Naive thymus-derived CD4-positive, alpha-beta T cell (primary cell): ENCODE data around the gene LCN1. TPM values are rescaled to one million over a fixed set of nuclear protein-coding genes. Genes with fewer than 3 reads are reported as not detected.

Experiments
- ATAC-seq: fragments of 150-1000 bp; cut with Tn5 transposase; 2 replicates; pipeline ENCODE4 v1.10.0; 2021; ENCODE audit warnings: mild to moderate bottlenecking, moderate library complexity
- CTCF ChIA-PET: fragments of 350-600 bp; sonication (Branson Sonifier 250); formaldehyde crosslinking; loops from one replicate; lab custom pipeline; 2021; ENCODE audit warnings: antibody characterized with exemption; lab: Charles Lee
- POLR2A ChIA-PET: fragments of 350-600 bp; sonication (Branson Sonifier 250); formaldehyde crosslinking; loops from one replicate; lab custom pipeline; 2021; ENCODE audit warnings: antibody characterized with exemption, inconsistent platforms; lab: Charles Lee
- DNase-seq, 9 donors: peaks; one replicate each; pipeline versions ENCODE4 v3.0.0 to v3.0.0-alpha.2; 2020 to 2022; ENCODE audit warnings: mixed read lengths in 1 of 9
- H3K27ac ChIP-seq: one replicate; pipeline ENCODE4 v1.7.0; 2013; ENCODE audit warnings: mild to moderate bottlenecking, low read depth, low read length, moderate library complexity
- H3K27me3 ChIP-seq, 2 donors: one replicate each; pipeline ENCODE4 v1.7.0; 2013; ENCODE audit warnings: low read length in 2 of 2, mild to moderate bottlenecking in 2 of 2, moderate library complexity in 2 of 2; ENCODE audit not compliant: control insufficient read depth in 2 of 2, insufficient read depth in 2 of 2
- H3K36me3 ChIP-seq, 3 experiments: 1 replicate in 2 of 3; 2 replicates in 1 of 3; pipeline ENCODE4 v1.7.0; 2013; ENCODE audit warnings: low read length in 3 of 3, mild to moderate bottlenecking in 3 of 3, moderate library complexity in 1 of 3; ENCODE audit not compliant: insufficient read depth in 3 of 3, control insufficient read depth in 2 of 3
- H3K4me1 ChIP-seq, 2 donors: one replicate each; pipeline ENCODE4 v1.7.0; 2013; ENCODE audit warnings: low read length in 2 of 2, mild to moderate bottlenecking in 2 of 2, moderate library complexity in 1 of 2; ENCODE audit not compliant: control insufficient read depth in 2 of 2, insufficient read depth in 2 of 2
- H3K4me3 ChIP-seq: 2 replicates; pipeline ENCODE4 v1.7.0; 2013; ENCODE audit warnings: mild to moderate bottlenecking, low read length
- H3K9me3 ChIP-seq, 3 experiments: 1 replicate in 2 of 3; 2 replicates in 1 of 3; pipeline ENCODE4 v1.7.0; 2013; ENCODE audit warnings: low read length in 3 of 3; ENCODE audit not compliant: control insufficient read depth in 2 of 3
- H3K27ac Mint-ChIP-seq, 9 donors: one replicate each; pipeline ENCODE4 v1.8.0; 2020 to 2022; ENCODE audit warnings: mixed read lengths in 9 of 9, mild to moderate bottlenecking in 8 of 9, moderate library complexity in 5 of 9, inconsistent platforms in 2 of 9
- H3K27me3 Mint-ChIP-seq, 5 donors: one replicate each; pipeline ENCODE4 v1.8.0; 2021 to 2022; ENCODE audit warnings: mixed read lengths in 5 of 5, mild to moderate bottlenecking in 1 of 5
- H3K36me3 Mint-ChIP-seq, 5 donors: one replicate each; pipeline ENCODE4 v1.8.0; 2020 to 2022; ENCODE audit warnings: mixed read lengths in 5 of 5, mild to moderate bottlenecking in 3 of 5, inconsistent platforms in 1 of 5
- H3K4me1 Mint-ChIP-seq, 7 donors: one replicate each; pipeline ENCODE4 v1.8.0; 2020 to 2022; ENCODE audit warnings: mixed read lengths in 7 of 7, mild to moderate bottlenecking in 3 of 7, inconsistent platforms in 1 of 7
- H3K4me3 Mint-ChIP-seq, 10 donors: one replicate each; pipeline ENCODE4 v1.8.0; 2020 to 2022; ENCODE audit warnings: mild to moderate bottlenecking in 10 of 10, mixed read lengths in 10 of 10, moderate library complexity in 6 of 10, inconsistent platforms in 2 of 10
- H3K9me3 Mint-ChIP-seq, 11 donors: one replicate each; pipeline ENCODE4 v1.8.0; 2020 to 2022; ENCODE audit warnings: mixed read lengths in 11 of 11, mild to moderate bottlenecking in 4 of 11, inconsistent platforms in 1 of 11, moderate library complexity in 1 of 11
- intact Hi-C, 2 donors: fragments of 100-400 bp; cut with micrococcal nuclease; formaldehyde crosslinking; loops; one replicate each; pipeline ENCODE4 v1.15.1; 2023
- polyA plus RNA-seq, 2 donors: library from polyadenylated mRNA; unstranded; fragments of 300-500 nt; fragmentation: Illumina TruSeq; gene quantifications; one replicate each; pipeline ENCODE4 v1.2.3, GENCODE V29; 2021
- total RNA-seq, 6 experiments: library from RNA in 5 of 6; stranded (reverse) in 5 of 6; gene quantifications; 1 replicate in 5 of 6; 2 replicates in 1 of 6; pipeline ENCODE4 v1.2.3 and lab custom pipeline; 2021 to 2026

Gene LCN1
- total and polyA plus RNA-seq, 7 experiments from 2014 or later: not detected

- Mint-ChIP-seq H3K36me3 (no peaks in the 10 kb centered on the region), H3K4me3 (no peak overlapping the region), H3K4me1 (no peaks in the 10 kb centered on the region), H3K9me3 (peaks cover 0 to 12% (median 6%) of the 10 kb centered on the region in 11 donors), H3K27ac (no peak overlapping the region), H3K27me3 (peaks cover 2 to 14% (median 11%) of the 10 kb centered on the region in 5 donors)
- Histone ChIP-seq H3K4me3 (no peak overlapping the region), H3K27me3 (no peaks in the 10 kb centered on the region), H3K27ac (no peak overlapping the region), H3K9me3 (peaks cover 0 to 4% (median 0%) of the 10 kb centered on the region in 3 experiments), H3K36me3 (no peaks in the 10 kb centered on the region), H3K4me1 (no peaks in the 10 kb centered on the region)
- CTCF ChIA-PET: no interaction called here
- DNase-seq: no peak
- intact Hi-C loops: no loop called here
- POLR2A ChIA-PET: no interaction called here
- ATAC-seq: no peak
Measured at GRCh38 chr9:135570456-135570855, 49.2 kb downstream of the LCN1 start.

- intact Hi-C loops: no loop called here
- Mint-ChIP-seq H3K36me3 (no peaks in the 10 kb centered on the region), H3K27me3 (peaks cover 2 to 7% (median 6%) of the 10 kb centered on the region in 5 donors), H3K27ac (no peak overlapping the region), H3K9me3 (peaks cover 0 to 12% (median 6%) of the 10 kb centered on the region in 11 donors), H3K4me3 (no peak overlapping the region), H3K4me1 (no peaks in the 10 kb centered on the region)
- Histone ChIP-seq H3K4me1 (no peaks in the 10 kb centered on the region), H3K27ac (no peak overlapping the region), H3K4me3 (no peak overlapping the region), H3K27me3 (no peaks in the 10 kb centered on the region), H3K9me3 (peaks cover 0 to 4% (median 0%) of the 10 kb centered on the region in 3 experiments), H3K36me3 (no peaks in the 10 kb centered on the region)
- CTCF ChIA-PET: no interaction called here
- ATAC-seq: no peak
- DNase-seq: no peak
- POLR2A ChIA-PET: no interaction called here
Measured at GRCh38 chr9:135572233-135572632, 51.0 kb downstream of the LCN1 start.

GRCh38 chr9:135573124-135573523 lies 51.9 kb downstream of the LCN1 start:
- ChIA-PET POLR2A (no interaction called here), CTCF (no interaction called here)
- peaks cover 0 to 12% (median 6%) of the 10 kb centered on the region in 11 donors for H3K9me3 Mint-ChIP-seq
- H3K36me3 Mint-ChIP-seq: no peaks in the 10 kb centered on the region
- H3K27ac Mint-ChIP-seq: no peak overlapping the region
- no peak for ATAC-seq
- H3K4me3 ChIP-seq: no peak overlapping the region
- H3K27me3 Mint-ChIP-seq: peaks cover 2 to 7% (median 6%) of the 10 kb centered on the region in 5 donors
- peaks cover 0 to 4% (median 0%) of the 10 kb centered on the region in 3 experiments for H3K9me3 ChIP-seq
- intact Hi-C loops: no loop called here
- H3K36me3 ChIP-seq: no peaks in the 10 kb centered on the region
- no peak overlapping the region for H3K27ac ChIP-seq
- DNase-seq: no peak
- H3K4me1 Mint-ChIP-seq: no peaks in the 10 kb centered on the region
- H3K4me3 Mint-ChIP-seq: no peak overlapping the region
- H3K27me3 ChIP-seq: no peaks in the 10 kb centered on the region
- H3K4me1 ChIP-seq: no peaks in the 10 kb centered on the region

- Mint-ChIP-seq H3K4me3 (no peak overlapping the region), H3K9me3 (peaks cover 0 to 6% (median 1%) of the 10 kb centered on the region in 11 donors), H3K27me3 (peaks cover 1 to 7% (median 2%) of the 10 kb centered on the region in 5 donors), H3K36me3 (no peaks in the 10 kb centered on the region), H3K27ac (no peak overlapping the region), H3K4me1 (no peaks in the 10 kb centered on the region)
- ChIA-PET POLR2A (no interaction called here), CTCF (no interaction called here)
- no peak overlapping the region for H3K4me3 ChIP-seq
- H3K27me3 ChIP-seq: no peaks in the 10 kb centered on the region
- no peak overlapping the region for H3K27ac ChIP-seq
- ATAC-seq: no peak
- H3K9me3 ChIP-seq: no peaks in the 10 kb centered on the region
- intact Hi-C loops: no loop called here
- no peaks in the 10 kb centered on the region for H3K36me3 ChIP-seq
- DNase-seq: no peak
- H3K4me1 ChIP-seq: no peaks in the 10 kb centered on the region
Measured at GRCh38 chr9:135574331-135574730, 53.1 kb downstream of the LCN1 start.

GRCh38 chr9:135574943-135575342 lies 53.7 kb downstream of the LCN1 start:
- intact Hi-C loops: no loop called here
- H3K4me3 Mint-ChIP-seq: no peak overlapping the region
- no peak overlapping the region for H3K27ac ChIP-seq
- H3K36me3 ChIP-seq: no peaks in the 10 kb centered on the region
- H3K9me3 Mint-ChIP-seq: peaks cover 0 to 1% (median 0%) of the 10 kb centered on the region in 11 donors
- H3K4me1 ChIP-seq: no peaks in the 10 kb centered on the region
- DNase-seq (no peak), ATAC-seq (no peak)
- no peaks in the 10 kb centered on the region for H3K4me1 Mint-ChIP-seq
- POLR2A ChIA-PET: no interaction called here
- no peak overlapping the region for H3K4me3 ChIP-seq
- CTCF ChIA-PET: no interaction called here
- H3K27me3 Mint-ChIP-seq: peaks cover 0 to 7% (median 2%) of the 10 kb centered on the region in 5 donors
- H3K27me3 ChIP-seq: no peaks in the 10 kb centered on the region
- H3K27ac Mint-ChIP-seq: no peak overlapping the region
- no peaks in the 10 kb centered on the region for H3K9me3 ChIP-seq
- H3K36me3 Mint-ChIP-seq: no peaks in the 10 kb centered on the region

Other genes starting within 250 kb of the LCN1 start
- 1 to 10 TPM in 1 of 5 experiments, under 1 TPM in 3, not detected in 1; 0.19 to 5.6 (median 0.43) TPM for gene PPP1R26, start 41.7 kb upstream of the LCN1 start, total RNA-seq
- under 1 TPM in 1 of 2 donors, not detected in 1; 0.05 TPM for gene PPP1R26, start 41.7 kb upstream of the LCN1 start, polyA plus RNA-seq
- gene MRPS2, start 20.8 kb upstream of the LCN1 start, total RNA-seq: 10 to 100 TPM; 19.4 to 32.3 (median 28.3) TPM
- 10 to 100 TPM; 48.9 to 66.1 TPM for gene MRPS2, start 20.8 kb upstream of the LCN1 start, polyA plus RNA-seq
- gene OBP2A, start 24.7 kb downstream of the LCN1 start, total RNA-seq: not detected
- not detected for gene OBP2A, start 24.7 kb downstream of the LCN1 start, polyA plus RNA-seq
- not detected for gene PAEP, start 40.3 kb downstream of the LCN1 start, total RNA-seq
- gene PAEP, start 40.3 kb downstream of the LCN1 start, polyA plus RNA-seq: not detected
- not detected for gene GLT6D1, start 118.1 kb downstream of the LCN1 start, total RNA-seq
- gene GLT6D1, start 118.1 kb downstream of the LCN1 start, polyA plus RNA-seq: not detected
- not detected for gene LCN9, start 141.9 kb downstream of the LCN1 start, total RNA-seq
- not detected for gene LCN9, start 141.9 kb downstream of the LCN1 start, polyA plus RNA-seq
- gene SOHLH1, start 178.0 kb downstream of the LCN1 start, total RNA-seq: not detected
- gene SOHLH1, start 178.0 kb downstream of the LCN1 start, polyA plus RNA-seq: not detected
- under 1 TPM in 1 of 5 experiments, not detected in 4; 0.29 TPM for gene KCNT1, start 180.7 kb downstream of the LCN1 start, total RNA-seq
- gene KCNT1, start 180.7 kb downstream of the LCN1 start, polyA plus RNA-seq: not detected